HepG2 (cell line): Measurements from ENCODE around the gene KLHL30. TPM values are rescaled to one million over a fixed set of nuclear protein-coding genes. Genes with fewer than 3 reads are reported as not detected.

Experiments
- ATF7 ChIP-seq, 2 experiments: fragments of 450-650 bp in 1 of 2; sonication (generic) in 1 of 2; formaldehyde crosslinking in 1 of 2; IDR thresholded peaks; 2 replicates each; pipeline versions ENCODE4 v1.4.0 to v1.6.1; 2016 to 2020; ENCODE audit warnings: antibody characterized with exemption in 1 of 2, mild to moderate bottlenecking in 1 of 2, missing genetic modification reagents in 1 of 2
- HDAC2 ChIP-seq: sonication (generic); formaldehyde crosslinking; IDR thresholded peaks from 2 replicates; pipeline ENCODE4 v1.4.0; 2020; ENCODE audit warnings: missing genetic modification reagents
- MIXL1 ChIP-seq: IDR thresholded peaks from 2 replicates; pipeline ENCODE4 v1.6.1; 2016
- YEATS4 ChIP-seq: sonication (generic); formaldehyde crosslinking; IDR thresholded peaks from 2 replicates; pipeline ENCODE4 v1.4.0; 2020; ENCODE audit warnings: missing genetic modification reagents, borderline replicate concordance
- YY1 ChIP-seq: IDR thresholded peaks from 2 replicates; pipeline ENCODE4 v1.6.1; 2011; ENCODE audit warnings: low read length, low read depth, moderate library complexity, mild to moderate bottlenecking; ENCODE audit not compliant: insufficient read depth, insufficient replicate concordance
- ZBTB10 ChIP-seq: sonication (generic); formaldehyde crosslinking; IDR thresholded peaks from 2 replicates; pipeline ENCODE4 v1.4.0; 2020; ENCODE audit warnings: missing genetic modification reagents, borderline replicate concordance
- ZBTB33 ChIP-seq: sonication (generic); formaldehyde crosslinking; IDR thresholded peaks from 2 replicates; pipeline ENCODE4 v1.4.0; 2020; ENCODE audit warnings: missing genetic modification reagents
- ZBTB7B ChIP-seq: sonication (generic); formaldehyde crosslinking; IDR thresholded peaks from 2 replicates; pipeline ENCODE4 v1.4.0; 2020; ENCODE audit warnings: missing genetic modification reagents
- ZFP37 ChIP-seq: sonication (generic); formaldehyde crosslinking; IDR thresholded peaks from 2 replicates; pipeline ENCODE4 v1.4.0; 2020; ENCODE audit warnings: missing genetic modification reagents, borderline replicate concordance
- ZNF337 ChIP-seq: sonication (generic); formaldehyde crosslinking; IDR thresholded peaks from 2 replicates; pipeline ENCODE4 v1.5.1; 2020; ENCODE audit warnings: missing genetic modification reagents, low read depth, mild to moderate bottlenecking, borderline replicate concordance
- ZNF609 ChIP-seq: sonication (generic); formaldehyde crosslinking; IDR thresholded peaks from 2 replicates; pipeline ENCODE4 v1.4.0; 2020; ENCODE audit warnings: mild to moderate bottlenecking, missing genetic modification reagents, borderline replicate concordance
- ZNF687 ChIP-seq: sonication (generic); formaldehyde crosslinking; IDR thresholded peaks from 2 replicates; pipeline ENCODE4 v1.5.1; 2020; ENCODE audit warnings: mild to moderate bottlenecking, missing genetic modification reagents, moderate library complexity
- ZNF841 ChIP-seq: sonication (generic); formaldehyde crosslinking; IDR thresholded peaks from 2 replicates; pipeline ENCODE4 v1.8.1; 2023; ENCODE audit warnings: missing genetic modification reagents, borderline replicate concordance
- polyA plus RNA-seq, 8 experiments: library from polyadenylated mRNA; depleted of rRNA in 3 of 8; stranded (reverse) in 7 of 8; unstranded in 1 of 8; fragments of >200 nt; fragmentation: Illumina TruSeq in 4 of 8; extraction: Trizol in 4 of 8; gene quantifications; 2 replicates each; pipeline versions ENCODE4 v1.2.1 to v1.2.3, GENCODE V29; 2011 to 2016; ENCODE audit warnings: low read depth in 4 of 8, missing spikeins in 1 of 8, mixed read lengths in 1 of 8; ENCODE audit not compliant: insufficient read depth in 1 of 8
- total RNA-seq, 5 experiments: library from RNA; depleted of rRNA; stranded (reverse); fragments of >200 nt; fragmentation: Illumina TruSeq; extraction: Trizol; gene quantifications; 2 replicates each; pipeline ENCODE4 v1.2.3, GENCODE V29; 2016; ENCODE audit warnings: low read depth in 1 of 5

The KLHL30 gene
- total and polyA plus RNA-seq, 2 of the 13 experiments (the other 11 are each of a cell fraction or from before 2014, with no cell fraction given) = 0.05 TPM; not detected in 1

- no peak for TF ChIP-seq ZNF609 (CRISPR knock-in tag)
- TF ChIP-seq YY1 = no peak
- TF ChIP-seq HDAC2 = no peak
- 0 out of 2 replicates have a peak, but pooled peaks have one; percentile 21 for TF ChIP-seq ZFP37 (CRISPR knock-in tag)
- no peak for TF ChIP-seq YEATS4
- TF ChIP-seq ZNF337 (CRISPR knock-in tag) = no peak
- no peak for TF ChIP-seq ZBTB10 (CRISPR knock-in tag)
- no peak for TF ChIP-seq MIXL1 (CRISPR knock-in tag)
- no peak for TF ChIP-seq ATF7 (IDR thresholded peaks at IDR 0.05)
- TF ChIP-seq ATF7 (CRISPR knock-in tag; IDR thresholded peaks at IDR 0.05) = no peak
- no peak for TF ChIP-seq ZBTB33 (CRISPR knock-in tag)
- TF ChIP-seq ZBTB7B (CRISPR knock-in tag) = peak; percentile 51; the same call in 1 of the 2 replicates
- peak; percentile 69 for TF ChIP-seq ZNF687
- TF ChIP-seq ZNF841 (CRISPR knock-in tag) = no peak
Measured at GRCh38 chr2:238127165-238128060, 11.1 kb upstream of the KLHL30 start (continued).
